IPS DF 6.9 (cell line): ENCODE measurements around the gene TNIP1.

Experiments used
- DNase-seq: peaks from one replicate; pipeline ENCODE4 v3.0.0-alpha.2; 2013; ENCODE audit warnings: low read depth, low spot score
- H3K27ac ChIP-seq: one replicate; pipeline ENCODE4 v1.5.1; 2013; ENCODE audit warnings: low read length, control low read depth
- H3K27me3 ChIP-seq: 2 replicates; pipeline ENCODE4 v1.6.1; 2013; ENCODE audit warnings: mild to moderate bottlenecking, low read length; ENCODE audit not compliant: control insufficient read depth, insufficient read depth
- H3K36me3 ChIP-seq: 2 replicates; pipeline ENCODE4 v1.6.1; 2013; ENCODE audit warnings: low read length; ENCODE audit not compliant: control insufficient read depth, insufficient read depth
- H3K4me1 ChIP-seq: 2 replicates; pipeline ENCODE4 v1.6.1; 2013; ENCODE audit warnings: low read length; ENCODE audit not compliant: control insufficient read depth, insufficient read depth
- H3K4me3 ChIP-seq: 2 replicates; pipeline ENCODE4 v1.5.1; 2013; ENCODE audit warnings: mild to moderate bottlenecking, low read length
- H3K9me3 ChIP-seq: 2 replicates; pipeline ENCODE4 v1.6.1; 2013; ENCODE audit warnings: low read length, inconsistent platforms; ENCODE audit not compliant: control insufficient read depth, insufficient read depth
- WGBS: extraction: QIAGEN DNeasy Blood & Tissue Kit; methylation state at CpG from one replicate; pipeline ENCODE4 v1.1.7; 2013; ENCODE audit warnings: mixed read lengths, missing lambda C conversion rate; ENCODE audit not compliant: insufficient read length, insufficient coverage; 5-methylcytosine and 5-hydroxymethylcytosine counted together

Gene TNIP1

DNA sequence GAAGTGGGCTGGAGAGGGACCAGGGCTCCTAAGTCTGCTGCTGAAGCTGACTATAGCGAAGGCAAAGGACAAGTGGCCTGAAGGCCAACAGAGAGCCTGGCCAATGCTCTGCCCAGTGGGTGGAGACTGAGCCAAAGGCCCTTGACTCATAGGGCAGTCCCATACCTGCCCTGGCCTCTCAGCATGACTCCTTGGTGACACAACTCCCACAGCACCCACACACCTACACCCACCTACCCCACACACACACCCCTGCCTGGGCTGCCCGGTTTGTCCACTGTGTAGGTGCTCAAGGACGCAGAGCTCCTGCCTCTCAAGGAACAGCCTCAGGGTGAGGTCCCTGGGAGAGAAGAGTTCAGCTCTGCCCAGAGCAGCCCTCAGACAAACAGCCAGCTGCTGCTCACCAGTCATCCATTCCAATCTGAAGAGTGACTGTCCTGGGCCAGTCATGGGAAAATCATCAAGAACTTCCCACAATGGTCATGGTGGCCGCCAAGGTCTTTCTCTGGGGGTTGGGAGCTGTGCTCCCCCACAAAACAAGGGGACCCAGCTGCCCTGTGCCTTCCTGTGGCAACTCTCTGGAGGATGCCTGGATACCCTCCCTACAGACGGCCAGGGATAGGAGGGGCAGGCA is 5.0 kb downstream of the TNIP1 start:
- no peaks in the 10 kb centered on the region for H3K36me3 ChIP-seq

DNA sequence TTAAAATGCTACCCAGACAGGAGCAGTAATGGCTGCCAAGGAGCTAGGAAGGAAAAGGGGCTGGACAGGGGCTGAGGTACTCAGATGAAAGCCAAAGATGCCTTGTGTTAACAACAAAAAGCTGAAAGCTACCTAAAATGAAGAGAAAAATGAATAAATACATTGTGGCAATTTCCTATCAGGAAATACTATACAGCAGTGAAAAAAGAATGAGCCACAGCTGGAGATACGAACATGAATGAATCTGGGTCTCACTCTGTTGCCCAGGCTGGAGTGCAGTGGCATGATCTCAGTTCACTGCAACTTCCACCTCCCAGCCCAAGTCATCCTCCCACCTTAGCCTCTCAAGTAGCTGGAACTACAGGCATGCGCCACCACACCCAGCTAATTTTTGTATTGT is 6.3 kb downstream of the TNIP1 start:
- Histone ChIP-seq H3K4me1 (no peaks in the 10 kb centered on the region), H3K27me3 (no peaks in the 10 kb centered on the region)

More for the DNA sequence above, 5.0 kb downstream of the TNIP1 start:
- Histone ChIP-seq H3K27me3 (no peaks in the 10 kb centered on the region), H3K4me1 (peaks cover 2% of the 10 kb centered on the region), H3K27ac (no peak overlapping the region), H3K4me3 (no peak overlapping the region), H3K9me3 (no peaks in the 10 kb centered on the region)
- no CpG with 5 or more reads among the region's 5 CpGs for WGBS
- DNase-seq = no peak

DNA sequence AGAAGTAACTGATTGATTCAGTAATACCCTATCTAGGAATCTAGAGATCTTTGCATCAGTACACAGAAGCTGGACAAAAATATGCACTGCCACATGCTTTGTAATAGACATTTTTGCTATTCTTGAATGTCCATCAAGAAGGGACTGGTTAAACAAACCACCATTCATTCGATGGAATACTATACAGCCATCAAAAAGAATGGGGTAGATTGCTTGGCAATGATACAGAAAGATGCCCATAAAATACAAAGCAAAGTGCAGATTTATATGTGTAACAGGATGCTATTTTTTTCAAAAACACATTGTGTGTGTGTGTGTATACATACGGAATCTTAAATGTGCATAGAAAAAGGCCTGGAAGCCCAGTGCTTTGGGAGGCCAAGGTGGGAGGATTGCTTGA is 7.6 kb downstream of the TNIP1 start:
- H3K36me3 ChIP-seq = no peaks in the 10 kb centered on the region
- no peaks in the 10 kb centered on the region for H3K9me3 ChIP-seq
- H3K4me3 ChIP-seq = no peak overlapping the region
- H3K4me1 ChIP-seq = no peaks in the 10 kb centered on the region
- no peak for DNase-seq
- WGBS = no CpG with 5 or more reads among the region's 2 CpGs
- H3K27me3 ChIP-seq = no peaks in the 10 kb centered on the region
- H3K27ac ChIP-seq = no peak overlapping the region

More for the DNA sequence above, 6.3 kb downstream of the TNIP1 start:
- WGBS = no CpG with 5 or more reads among the region's 2 CpGs
- DNase-seq = no peak
- H3K27ac ChIP-seq = no peak overlapping the region
- H3K36me3 ChIP-seq = no peaks in the 10 kb centered on the region
- H3K9me3 ChIP-seq = no peaks in the 10 kb centered on the region
- H3K4me3 ChIP-seq = no peak overlapping the region

DNA sequence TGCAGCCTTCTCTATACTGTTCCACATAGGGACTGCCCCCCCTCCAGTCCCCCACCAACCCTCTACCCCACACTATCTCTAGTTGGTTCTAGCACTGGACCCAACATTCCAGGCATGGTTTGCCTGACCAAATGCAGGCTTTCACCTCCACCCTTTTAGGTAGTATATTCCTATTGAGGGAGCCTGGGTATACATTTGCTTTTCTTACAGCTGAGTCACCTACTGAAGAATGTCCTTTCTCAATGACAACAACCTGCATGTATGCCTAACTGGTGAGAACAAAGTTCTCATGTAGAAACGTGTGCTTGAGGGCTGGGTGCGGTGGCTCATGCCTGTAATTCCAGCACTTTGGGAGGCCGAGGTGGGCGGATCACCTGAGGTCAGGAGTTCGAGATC is 8.2 kb downstream of the TNIP1 start:
- no peaks in the 10 kb centered on the region for H3K9me3 ChIP-seq
- H3K4me1 ChIP-seq = no peaks in the 10 kb centered on the region
- H3K36me3 ChIP-seq = no peaks in the 10 kb centered on the region
- no peak overlapping the region for H3K4me3 ChIP-seq
- no peaks in the 10 kb centered on the region for H3K27me3 ChIP-seq
- no peak overlapping the region for H3K27ac ChIP-seq
- WGBS = no CpG with 5 or more reads among the region's 5 CpGs
- DNase-seq = no peak

DNA sequence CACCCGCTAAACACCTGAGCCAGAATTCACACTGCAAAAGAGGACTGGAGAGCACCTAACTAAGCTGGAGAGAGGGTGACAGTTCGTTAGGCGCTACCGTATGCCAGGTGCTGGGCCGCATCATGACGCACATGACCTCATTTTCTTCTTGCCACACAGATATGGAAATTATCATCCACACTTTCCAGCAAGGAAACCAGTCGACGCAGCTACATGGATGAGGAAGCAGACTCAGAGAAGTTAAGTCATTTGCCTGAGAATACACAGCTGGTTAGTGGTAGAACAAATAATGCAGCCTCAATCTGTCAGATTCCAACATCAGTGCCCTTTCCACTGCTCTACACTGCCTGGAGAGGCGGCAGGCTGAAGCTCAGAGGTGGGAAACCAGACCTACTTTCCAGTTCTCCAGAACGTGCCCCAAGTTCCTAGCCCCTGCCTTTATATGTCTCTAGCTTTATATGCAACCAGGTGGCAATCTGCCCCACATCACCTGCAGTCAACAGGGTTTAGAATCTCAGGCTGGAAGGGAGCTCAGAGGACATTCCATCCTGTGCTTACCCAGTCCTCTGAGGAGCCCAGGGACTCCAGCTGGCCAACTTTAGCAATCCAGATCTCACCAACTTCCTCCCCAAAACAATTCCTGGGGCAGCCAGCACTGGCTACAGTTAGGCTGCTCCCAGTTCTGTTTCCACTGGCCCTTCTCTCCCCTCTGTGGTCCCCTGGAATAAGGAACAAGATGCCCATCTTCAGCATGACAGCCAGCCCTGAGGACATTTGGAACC is 8.8 kb downstream of the TNIP1 start:
- Histone ChIP-seq H3K9me3 (no peaks in the 10 kb centered on the region), H3K27me3 (no peaks in the 10 kb centered on the region), H3K36me3 (no peaks in the 10 kb centered on the region), H3K4me1 (no peaks in the 10 kb centered on the region), H3K4me3 (no peak overlapping the region), H3K27ac (no peak overlapping the region)
- no peak for DNase-seq
- no CpG with 5 or more reads among the region's 10 CpGs for WGBS

DNA sequence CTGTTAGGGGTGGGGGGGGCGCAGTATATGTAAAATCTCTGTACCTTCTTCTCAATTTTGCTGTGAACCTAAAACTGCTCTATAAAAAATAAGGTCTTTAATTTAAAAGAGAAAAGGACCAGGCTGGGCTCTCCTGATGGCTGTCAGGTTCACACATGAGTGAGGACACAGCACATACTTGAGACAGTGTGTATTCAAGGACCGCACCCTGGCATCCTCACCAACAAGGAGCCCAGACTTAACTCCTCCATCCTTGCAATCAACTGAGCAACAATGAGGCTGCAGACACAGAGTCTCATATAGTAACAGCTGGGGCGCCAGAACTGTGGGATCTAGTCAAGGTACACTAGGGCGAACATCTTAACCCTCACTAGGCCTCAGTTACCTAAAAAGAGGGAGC is 9.8 kb downstream of the TNIP1 start:
- Histone ChIP-seq H3K36me3 (no peaks in the 10 kb centered on the region), H3K4me1 (no peaks in the 10 kb centered on the region), H3K9me3 (no peaks in the 10 kb centered on the region), H3K4me3 (no peak overlapping the region), H3K27me3 (no peaks in the 10 kb centered on the region), H3K27ac (no peak overlapping the region)
- WGBS = no CpG with 5 or more reads among the region's 4 CpGs
- DNase-seq = no peak

DNA sequence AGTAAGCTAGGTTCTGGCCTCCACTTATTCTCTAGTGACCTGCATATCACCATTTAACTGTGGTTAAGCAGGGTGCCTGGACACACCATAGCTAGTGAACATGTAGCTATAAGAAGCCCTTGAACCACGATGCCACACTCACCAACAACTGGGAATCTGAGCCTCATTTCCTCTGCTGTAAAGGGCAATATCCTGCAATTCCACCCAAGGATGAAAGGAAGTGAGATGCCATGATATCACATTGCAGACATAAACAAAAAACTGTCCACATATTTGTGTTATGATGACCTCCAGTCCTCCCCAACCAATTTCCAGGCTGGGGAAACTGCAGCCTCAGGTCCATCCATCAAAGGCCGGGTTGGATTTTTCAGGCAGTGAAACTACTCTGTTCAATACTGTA is 10.4 kb downstream of the TNIP1 start:
- Histone ChIP-seq H3K9me3 (no peaks in the 10 kb centered on the region), H3K27me3 (no peaks in the 10 kb centered on the region), H3K27ac (no peak overlapping the region), H3K36me3 (no peaks in the 10 kb centered on the region), H3K4me3 (no peak overlapping the region), H3K4me1 (no peaks in the 10 kb centered on the region)
- WGBS = no CpG with 5 or more reads among the region's 2 CpGs
- DNase-seq = no peak

DNA sequence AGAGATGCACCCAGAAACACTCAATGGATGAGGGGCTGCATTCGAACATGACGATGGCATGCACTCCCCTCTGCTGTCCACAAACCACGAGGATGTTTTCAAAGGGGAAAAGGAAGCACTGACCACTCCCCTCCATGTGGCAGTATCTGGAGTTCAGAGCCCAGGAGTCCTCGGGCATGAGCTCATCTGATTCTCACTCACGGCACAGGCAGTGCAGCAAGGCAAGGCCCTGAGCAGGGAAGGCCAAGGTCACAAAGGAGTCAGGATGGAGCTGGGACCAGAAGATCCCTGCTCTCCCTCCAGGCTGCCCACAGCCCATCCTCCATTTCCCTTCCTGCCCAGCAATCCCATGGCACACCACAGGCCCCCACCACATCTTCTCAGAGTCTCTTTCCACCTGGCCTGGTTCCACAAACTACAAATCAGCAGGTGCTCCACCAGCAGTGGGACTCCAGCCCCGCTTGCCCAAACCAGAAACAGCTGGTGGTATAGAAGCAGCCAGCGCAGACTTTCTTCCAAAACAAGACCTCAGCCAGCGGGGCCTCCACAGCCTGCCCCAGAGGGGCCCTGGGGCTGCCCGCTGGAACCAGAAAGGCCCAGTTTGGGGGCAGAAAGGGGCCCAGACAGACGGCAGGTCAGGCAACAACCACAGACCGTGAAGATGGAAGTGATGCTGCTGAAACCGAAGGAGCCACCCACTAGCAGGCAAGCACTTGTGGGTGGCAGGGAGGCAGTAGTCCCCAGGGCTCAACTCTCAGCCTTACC is 12.2 kb downstream of the TNIP1 start:
- H3K4me1 ChIP-seq = no peaks in the 10 kb centered on the region
- WGBS = no CpG with 5 or more reads among the region's 12 CpGs
- no peaks in the 10 kb centered on the region for H3K27me3 ChIP-seq
- DNase-seq = no peak
- H3K36me3 ChIP-seq = no peaks in the 10 kb centered on the region
- no peaks in the 10 kb centered on the region for H3K9me3 ChIP-seq
- no peak overlapping the region for H3K27ac ChIP-seq
- no peak overlapping the region for H3K4me3 ChIP-seq

DNA sequence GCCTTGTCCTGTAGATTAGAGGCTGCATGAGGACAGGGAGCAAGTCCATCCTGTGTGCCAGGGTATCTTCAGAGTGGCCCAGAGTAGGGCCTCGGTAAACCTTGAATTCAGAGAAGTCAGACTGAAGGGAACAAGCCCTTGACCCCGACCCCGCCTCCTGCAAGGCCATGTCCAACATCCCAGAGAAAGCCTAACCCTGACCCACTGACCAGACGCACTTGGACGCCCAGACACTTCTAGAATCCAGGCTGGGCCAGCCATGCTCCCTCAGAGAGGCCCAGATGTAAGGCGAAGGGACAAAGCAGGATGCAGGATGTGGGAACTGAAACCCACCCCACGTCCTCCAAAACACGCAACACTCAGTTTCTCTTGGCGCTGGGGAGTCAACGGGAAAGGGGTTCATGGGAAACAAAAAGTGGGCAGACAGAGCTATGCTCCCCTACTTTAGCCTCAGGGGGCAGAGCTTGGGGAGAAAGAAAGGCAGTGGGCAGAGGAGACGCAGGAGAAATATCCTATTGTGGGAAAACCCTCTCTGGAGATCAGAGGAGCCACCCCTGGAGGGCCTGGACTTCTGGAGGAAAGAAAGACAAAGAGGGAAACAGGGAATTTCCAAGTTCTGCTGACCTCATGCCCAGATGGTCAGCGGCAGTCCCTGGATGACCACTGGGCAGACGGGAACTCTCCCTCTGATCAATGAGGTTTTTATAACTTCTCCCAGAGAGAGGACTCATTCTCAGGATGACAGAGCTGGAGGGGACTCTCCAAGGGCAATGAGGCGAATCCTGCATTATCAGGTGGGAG is 13.0 kb downstream of the TNIP1 start:
- DNase-seq = no peak
- no peaks in the 10 kb centered on the region for H3K4me1 ChIP-seq
- no CpG with 5 or more reads among the region's 14 CpGs for WGBS
- no peak overlapping the region for H3K27ac ChIP-seq
- H3K27me3 ChIP-seq = no peaks in the 10 kb centered on the region
- no peaks in the 10 kb centered on the region for H3K36me3 ChIP-seq
- no peaks in the 10 kb centered on the region for H3K9me3 ChIP-seq
- no peak overlapping the region for H3K4me3 ChIP-seq

DNA sequence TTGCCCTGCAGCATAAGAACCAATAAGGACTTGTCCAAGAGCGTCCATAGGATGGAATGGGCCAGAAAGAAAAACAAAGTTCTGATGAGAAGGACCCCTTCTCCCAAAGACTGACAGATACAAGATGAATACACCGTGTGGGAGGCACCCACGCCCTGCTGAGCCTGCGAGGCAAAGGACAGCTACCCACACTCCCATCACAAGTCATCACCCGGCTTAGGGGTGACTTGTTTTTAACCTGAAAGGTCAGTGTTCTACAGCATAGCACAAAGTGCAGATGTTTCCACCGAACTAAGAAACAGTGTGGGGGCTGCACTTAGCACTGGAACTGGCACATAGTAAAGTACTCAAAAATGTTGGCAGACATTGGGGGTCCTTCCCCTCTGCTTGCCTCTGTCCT is 13.9 kb downstream of the TNIP1 start:
- H3K4me1 ChIP-seq = no peaks in the 10 kb centered on the region
- H3K9me3 ChIP-seq = no peaks in the 10 kb centered on the region
- no peaks in the 10 kb centered on the region for H3K27me3 ChIP-seq
- WGBS = no CpG with 5 or more reads among the region's 6 CpGs
- no peak overlapping the region for H3K4me3 ChIP-seq
- DNase-seq = no peak
- no peak overlapping the region for H3K27ac ChIP-seq
- H3K36me3 ChIP-seq = no peaks in the 10 kb centered on the region
